Stimulated activated naive B cell treated with anti-CD40 and anti-IgM and Interleukin-4, amounts not matched to agents 10 μg/mL and 1 μg/mL and 100 μg/mL, for 72 hours (primary cell): ENCODE data around the gene CEP295NL.
"Not testable (repeated sequence)": the region's sequence is repeated elsewhere in the genome, so short reads cannot be mapped to it uniquely, and the experiment has no call there.

Source experiments
- ATAC-seq, 2 donors: fragments of 150-1000 bp; cut with Tn5 transposase; replicated peaks; 2 replicates each; pipeline ENCODE4 v1.10.0; 2021; ENCODE audit warnings: moderate library complexity in 1 of 2
- DNase-seq: peaks from one replicate; pipeline ENCODE4 v3.0.0; 2021
- H3K27ac Mint-ChIP-seq: one replicate; pipeline ENCODE4 v1.8.0; 2022; ENCODE audit warnings: mild to moderate bottlenecking, mixed read lengths
- H3K27me3 Mint-ChIP-seq, 2 donors: one replicate each; pipeline ENCODE4 v1.8.0; 2022; ENCODE audit warnings: mixed read lengths in 2 of 2
- H3K36me3 Mint-ChIP-seq, 2 donors: one replicate each; pipeline ENCODE4 v1.8.0; 2022; ENCODE audit warnings: mixed read lengths in 2 of 2, mild to moderate bottlenecking in 1 of 2
- H3K4me1 Mint-ChIP-seq, 2 donors: one replicate each; pipeline ENCODE4 v1.8.0; 2022; ENCODE audit warnings: mixed read lengths in 2 of 2, mild to moderate bottlenecking in 1 of 2
- H3K4me3 Mint-ChIP-seq, 2 donors: one replicate each; pipeline ENCODE4 v1.8.0; 2022; ENCODE audit warnings: mild to moderate bottlenecking in 2 of 2, mixed read lengths in 2 of 2, moderate library complexity in 1 of 2
- H3K9me3 Mint-ChIP-seq, 2 donors: one replicate each; pipeline ENCODE4 v1.8.0; 2022; ENCODE audit warnings: mixed read lengths in 2 of 2, mild to moderate bottlenecking in 1 of 2

CEP295NL gene

GRCh38 chr17:78883089-78883532, 19.9 kb downstream of the CEP295NL start:
- peaks cover 0 to 1% of the 10 kb centered on the region in 2 donors for H3K36me3 Mint-ChIP-seq
- ATAC-seq (peak; percentile 72 to 76), DNase-seq (no peak)
- H3K27me3 Mint-ChIP-seq: peaks cover 4 to 5% of the 10 kb centered on the region in 2 donors
- peaks cover 23 to 46% of the 10 kb centered on the region in 2 donors for H3K4me1 Mint-ChIP-seq
- H3K4me3 Mint-ChIP-seq: peak overlapping the region; percentile 88 to 89
- peak overlapping the region; percentile 96 for H3K27ac Mint-ChIP-seq
- H3K9me3 Mint-ChIP-seq: no peaks in the 10 kb centered on the region

DNA sequence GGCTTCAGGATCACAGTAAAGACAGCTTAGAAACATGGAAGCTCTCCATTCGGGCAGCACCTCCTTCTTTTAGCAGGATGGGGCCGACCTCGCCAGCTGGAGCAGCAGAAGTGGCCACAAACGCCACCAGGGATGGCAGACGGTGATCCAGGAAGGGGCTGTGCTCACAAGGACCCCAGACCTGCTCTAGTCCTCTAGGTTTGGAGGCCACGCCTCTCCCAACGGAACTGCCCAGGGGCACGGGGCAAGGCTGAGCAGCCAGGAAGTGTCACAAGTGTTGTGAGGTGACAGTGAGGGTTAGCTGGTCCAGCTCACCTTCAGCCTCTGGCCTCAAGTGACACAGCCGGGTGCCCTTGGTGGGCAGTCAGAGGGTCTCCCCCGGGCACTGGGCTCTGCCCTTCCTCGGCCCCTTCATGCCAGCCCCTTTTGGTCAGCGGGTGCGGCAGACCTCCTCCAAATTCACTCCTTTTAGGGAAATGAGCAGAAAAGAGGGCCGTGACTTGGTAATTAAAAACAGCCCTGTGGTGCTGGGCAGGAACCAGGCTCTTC, 20.4 kb downstream of the CEP295NL start:
- peak overlapping the region; percentile 88 to 89 for H3K4me3 Mint-ChIP-seq

DNA sequence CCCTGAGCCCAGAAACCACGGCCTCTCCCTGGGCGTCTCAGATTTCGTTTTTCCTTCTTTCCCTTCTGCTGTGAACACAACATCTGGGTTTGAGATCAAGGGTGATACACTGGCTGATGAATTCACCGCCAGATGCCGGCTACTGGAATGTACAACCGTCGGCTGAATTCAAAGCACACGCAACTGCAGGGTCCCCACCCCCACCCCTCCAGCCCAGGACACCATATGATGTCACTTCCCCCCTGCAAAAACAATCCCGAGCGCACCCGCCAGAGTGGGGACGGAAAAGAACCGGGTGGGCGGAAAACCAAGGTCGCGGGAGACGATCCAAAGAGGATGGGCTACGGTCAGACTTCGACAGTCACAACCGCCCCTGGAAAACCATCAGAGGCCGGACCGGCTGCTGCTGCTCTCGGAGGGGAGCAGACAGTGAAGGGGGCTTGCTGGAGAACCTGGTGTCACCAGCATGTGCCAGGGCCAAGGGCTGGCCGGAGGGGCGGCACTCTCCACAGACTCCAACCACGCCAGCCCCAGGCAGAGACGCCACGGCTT, 23.3 kb downstream of the CEP295NL start:
- H3K9me3 Mint-ChIP-seq: no peaks in the 10 kb centered on the region
- peak; percentile 10 for DNase-seq
- ATAC-seq: peak; percentile 19 to 28
- H3K4me3 Mint-ChIP-seq: peak overlapping the region; percentile 75 to 81
- H3K27me3 Mint-ChIP-seq: peaks cover 5 to 12% of the 10 kb centered on the region in 2 donors
- peak overlapping the region; percentile 73 for H3K27ac Mint-ChIP-seq
- peaks cover 27 to 55% of the 10 kb centered on the region in 2 donors for H3K4me1 Mint-ChIP-seq
- H3K36me3 Mint-ChIP-seq: peaks cover 0 to 1% of the 10 kb centered on the region in 2 donors

More for the DNA sequence above, 20.4 kb downstream of the CEP295NL start:
- Mint-ChIP-seq H3K36me3 (peaks cover 0 to 1% of the 10 kb centered on the region in 2 donors), H3K9me3 (no peaks in the 10 kb centered on the region), H3K27ac (peak overlapping the region; percentile 96), H3K27me3 (peaks cover 4 to 5% of the 10 kb centered on the region in 2 donors), H3K4me1 (peaks cover 23 to 48% of the 10 kb centered on the region in 2 donors)
- DNase-seq (peak; percentile 20), ATAC-seq (peak; percentile 63)

- peak overlapping the region; percentile 4 for H3K27ac Mint-ChIP-seq
- H3K36me3 Mint-ChIP-seq: peaks cover 0 to 1% of the 10 kb centered on the region in 2 donors
- DNase-seq (no peak), ATAC-seq (no peak)
- H3K4me1 Mint-ChIP-seq: peaks cover 27 to 53% of the 10 kb centered on the region in 2 donors
- peaks cover 5 to 12% of the 10 kb centered on the region in 2 donors for H3K27me3 Mint-ChIP-seq
- H3K9me3 Mint-ChIP-seq: no peaks in the 10 kb centered on the region
- H3K4me3 Mint-ChIP-seq: peak overlapping the region; percentile 75 to 81
These were observed 24.0 kb downstream of the CEP295NL start for GRCh38 chr17:78878871-78879527.

DNA sequence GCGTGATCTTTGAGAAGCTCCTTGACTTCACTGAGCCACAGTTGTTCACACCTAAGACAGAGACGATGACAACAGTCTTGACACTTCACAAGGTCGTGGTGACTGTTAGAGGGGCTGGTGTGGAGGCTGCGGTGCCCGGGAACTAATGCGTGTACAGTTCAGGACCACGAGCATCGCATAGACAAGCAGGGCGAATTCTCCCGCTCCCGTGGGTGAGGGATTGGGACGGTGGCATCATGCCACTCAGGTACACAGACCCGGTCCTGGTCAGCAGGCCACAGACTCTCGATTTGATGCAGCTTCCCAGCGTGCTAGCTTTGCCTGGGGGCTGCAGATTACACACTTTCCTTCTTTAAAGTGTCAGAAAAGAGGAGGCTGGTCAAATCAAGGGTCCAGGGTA, 24.7 kb downstream of the CEP295NL start:
- Mint-ChIP-seq H3K27ac (no peak overlapping the region), H3K36me3 (peaks cover 0 to 1% of the 10 kb centered on the region in 2 donors), H3K4me1 (peaks cover 22 to 46% of the 10 kb centered on the region in 2 donors), H3K4me3 (peak overlapping the region in 1 of 2 donors; percentile 22), H3K27me3 (peaks cover 5 to 11% of the 10 kb centered on the region in 2 donors), H3K9me3 (no peaks in the 10 kb centered on the region)
- ATAC-seq (no peak), DNase-seq (no peak)

- H3K9me3 Mint-ChIP-seq, DNase-seq, ATAC-seq, H3K27ac Mint-ChIP-seq, H3K4me3 Mint-ChIP-seq, H3K27me3 Mint-ChIP-seq, H3K36me3 Mint-ChIP-seq: not testable (repeated sequence)
- H3K4me1 Mint-ChIP-seq: peaks cover 13 to 35% of the 10 kb centered on the region in 2 donors
These were observed 26.0 kb downstream of the CEP295NL start for GRCh38 chr17:78876954-78877517.

- Mint-ChIP-seq H3K36me3 (no peaks in the 10 kb centered on the region), H3K9me3 (no peaks in the 10 kb centered on the region), H3K4me3 (no peak overlapping the region), H3K4me1 (peaks cover 13 to 35% of the 10 kb centered on the region in 2 donors), H3K27ac (peak overlapping the region; percentile 57), H3K27me3 (peaks cover 5 to 8% of the 10 kb centered on the region in 2 donors)
- DNase-seq (no peak), ATAC-seq (no peak)
These were observed 26.9 kb downstream of the CEP295NL start for GRCh38 chr17:78876094-78876597.

DNA sequence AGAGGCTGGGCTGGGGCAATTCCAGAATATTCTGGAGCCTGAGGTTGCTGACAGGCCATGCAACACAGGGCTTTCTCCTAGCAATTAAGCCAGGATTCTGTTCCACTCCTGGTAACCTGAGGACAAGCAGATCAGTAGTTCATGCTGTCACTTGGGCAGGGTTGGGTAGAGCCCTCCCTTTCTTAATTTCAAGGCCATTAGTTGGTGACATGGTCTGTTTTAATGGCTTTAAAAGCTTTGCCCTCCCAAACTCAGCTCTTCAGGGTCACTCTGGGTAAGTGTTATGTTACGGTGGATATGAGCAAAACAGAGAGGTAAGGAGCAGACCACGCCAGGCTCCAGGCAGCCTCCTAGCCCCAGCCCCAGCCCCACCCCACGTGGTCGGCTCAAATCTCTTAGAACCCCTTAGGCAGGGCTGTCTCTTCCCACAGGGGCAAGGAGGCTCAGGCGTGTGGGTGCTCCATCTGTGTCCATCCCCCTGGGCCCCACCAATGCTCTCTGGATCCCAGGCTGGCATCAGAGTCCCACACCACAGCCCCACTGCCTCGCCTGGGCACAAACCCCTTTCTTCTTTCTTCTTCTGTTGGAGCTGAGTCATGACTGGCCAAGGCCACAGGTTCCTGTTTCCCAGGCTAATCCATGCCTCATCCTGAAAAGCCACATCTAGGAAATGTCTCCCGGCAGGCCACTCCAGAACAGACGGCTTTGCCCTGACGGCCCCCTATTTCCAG, 27.5 kb downstream of the CEP295NL start:
- Mint-ChIP-seq H3K9me3 (no peaks in the 10 kb centered on the region), H3K27ac (no peak overlapping the region), H3K4me1 (peaks cover 13 to 35% of the 10 kb centered on the region in 2 donors), H3K4me3 (no peak overlapping the region), H3K27me3 (peaks cover 5 to 8% of the 10 kb centered on the region in 2 donors), H3K36me3 (peaks cover 0 to 2% of the 10 kb centered on the region in 2 donors)
- DNase-seq (no peak), ATAC-seq (no peak)

DNA sequence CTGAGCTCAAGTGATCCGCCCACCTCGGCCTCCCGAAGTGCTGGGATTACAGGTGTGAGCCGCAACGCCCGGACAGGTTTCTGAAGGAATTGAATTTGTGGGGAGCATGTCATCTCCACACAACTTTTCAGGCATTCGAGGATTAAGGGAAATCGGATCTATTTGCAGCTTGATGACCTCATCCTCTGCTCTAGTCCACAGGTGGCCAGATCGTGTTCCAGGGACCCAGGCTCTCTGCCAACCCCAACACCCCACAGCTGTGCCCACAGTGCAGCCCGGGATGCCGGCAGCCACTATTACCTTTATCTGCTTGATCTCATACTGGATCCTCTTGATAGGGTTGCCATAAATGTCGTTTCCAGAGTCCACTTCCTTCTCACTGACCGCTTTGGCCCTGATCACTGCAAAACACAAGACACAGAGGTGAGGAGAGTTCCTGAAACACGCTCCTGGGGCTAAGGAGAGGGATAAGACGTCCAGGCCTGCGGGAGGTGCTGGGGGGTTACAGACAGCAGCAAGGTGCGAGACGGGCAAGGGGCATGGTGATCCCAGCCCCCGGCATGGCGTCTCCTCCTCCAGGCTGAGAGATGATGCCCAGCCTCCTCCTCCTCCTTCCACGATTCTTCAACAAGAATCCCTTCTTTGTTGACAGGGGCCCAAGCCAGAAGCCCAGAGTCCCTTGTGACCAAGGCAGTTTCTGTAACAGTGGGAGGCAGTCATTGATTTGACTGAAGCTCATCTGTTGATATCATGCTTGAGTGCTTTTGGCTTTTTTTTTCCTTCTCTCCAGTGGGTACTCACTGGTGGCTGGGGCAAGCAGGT, 29.3 kb downstream of the CEP295NL start:
- H3K9me3 Mint-ChIP-seq: no peaks in the 10 kb centered on the region
- no peak overlapping the region for H3K4me3 Mint-ChIP-seq
- no peak for DNase-seq
- H3K4me1 Mint-ChIP-seq: peaks cover 6 to 19% of the 10 kb centered on the region in 2 donors
- no peak for ATAC-seq
- H3K36me3 Mint-ChIP-seq: peaks cover 2 to 4% of the 10 kb centered on the region in 2 donors
- H3K27me3 Mint-ChIP-seq: peaks cover under 1 to 8% of the 10 kb centered on the region in 2 donors
- no peak overlapping the region for H3K27ac Mint-ChIP-seq

GRCh38 chr17:78872486-78872885, 30.5 kb downstream of the CEP295NL start:
- DNase-seq (no peak), ATAC-seq (no peak)
- Mint-ChIP-seq H3K27me3 (peaks cover 0 to 8% of the 10 kb centered on the region in 2 donors), H3K9me3 (no peaks in the 10 kb centered on the region), H3K27ac (no peak overlapping the region), H3K4me1 (peaks cover 6 to 12% of the 10 kb centered on the region in 2 donors), H3K4me3 (no peak overlapping the region), H3K36me3 (peaks cover 2 to 4% of the 10 kb centered on the region in 2 donors)

DNA sequence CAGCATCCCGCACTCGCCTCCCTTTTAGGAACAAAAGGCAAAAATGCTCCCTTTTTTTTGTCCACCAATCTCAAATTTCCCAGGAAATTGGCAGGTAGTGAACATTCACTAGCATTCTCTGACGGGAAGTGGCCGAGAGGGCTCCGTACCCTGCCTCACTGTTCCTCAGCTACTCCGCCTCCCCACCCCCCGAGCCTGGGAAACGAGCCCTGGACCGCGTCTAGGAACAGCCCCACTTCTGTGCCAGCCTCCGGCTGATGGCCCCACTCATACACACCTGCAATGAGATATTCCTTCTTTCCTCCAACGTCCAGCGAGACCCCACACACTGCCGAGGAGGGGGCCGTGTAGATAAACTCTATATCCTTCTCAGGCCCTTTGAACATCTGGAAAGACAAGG, 32.4 kb downstream of the CEP295NL start:
- ATAC-seq (no peak), DNase-seq (no peak)
- no peaks in the 10 kb centered on the region for H3K9me3 Mint-ChIP-seq
- no peak overlapping the region for H3K27ac Mint-ChIP-seq
- no peak overlapping the region for H3K4me3 Mint-ChIP-seq
- no peaks in the 10 kb centered on the region for H3K27me3 Mint-ChIP-seq
- peaks cover under 1 to 4% of the 10 kb centered on the region in 2 donors for H3K4me1 Mint-ChIP-seq
- peaks cover 2 to 4% of the 10 kb centered on the region in 2 donors for H3K36me3 Mint-ChIP-seq

DNA sequence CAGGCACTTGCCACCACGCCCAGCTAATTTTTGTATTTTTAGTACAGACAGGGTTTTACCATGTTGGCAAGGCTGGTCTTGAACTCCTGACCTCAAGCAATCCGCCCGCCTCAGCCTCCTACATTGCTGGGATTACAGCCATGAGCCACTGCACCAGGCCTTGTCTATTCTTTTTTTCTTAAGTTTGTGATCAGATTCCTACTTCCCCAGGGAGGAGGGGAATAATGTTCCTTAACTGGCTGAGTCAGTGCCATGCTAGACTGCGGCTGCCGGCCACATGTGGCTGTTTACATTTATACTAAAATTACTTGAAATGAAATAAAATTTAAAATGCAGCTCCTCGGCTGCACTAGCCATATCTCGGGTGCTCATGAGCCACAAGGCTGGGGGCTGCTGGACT, 34.6 kb downstream of the CEP295NL start:
- ATAC-seq: no peak
- peaks cover 0 to 3% of the 10 kb centered on the region in 2 donors for H3K4me1 Mint-ChIP-seq
- H3K36me3 Mint-ChIP-seq: peaks cover 2 to 4% of the 10 kb centered on the region in 2 donors
- no peaks in the 10 kb centered on the region for H3K9me3 Mint-ChIP-seq
- H3K27ac Mint-ChIP-seq: peak overlapping the region; percentile 42
- no peaks in the 10 kb centered on the region for H3K27me3 Mint-ChIP-seq
- H3K4me3 Mint-ChIP-seq: no peak overlapping the region
- DNase-seq: no peak

DNA sequence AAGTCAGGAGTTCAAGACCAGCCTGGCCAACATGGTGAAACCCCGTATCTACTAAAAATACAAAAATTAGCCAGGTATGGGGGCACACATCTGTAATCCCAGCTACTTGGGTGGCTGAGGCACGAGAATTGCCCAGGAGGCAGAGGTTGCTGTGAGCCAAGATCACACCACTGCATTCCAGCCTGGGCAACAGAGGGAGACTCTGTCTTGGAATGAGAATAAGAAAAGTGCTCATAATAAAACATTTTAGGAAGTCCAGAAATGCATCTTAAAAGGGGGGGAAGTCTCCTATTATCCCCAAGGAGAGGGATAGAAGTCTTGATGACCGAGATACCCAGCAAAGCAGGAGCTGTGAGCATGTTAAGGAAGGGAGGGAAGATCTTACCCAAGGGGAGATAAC, 36.0 kb downstream of the CEP295NL start:
- not testable (repeated sequence) for H3K36me3 Mint-ChIP-seq, H3K27me3 Mint-ChIP-seq, H3K4me3 Mint-ChIP-seq, H3K4me1 Mint-ChIP-seq, DNase-seq, ATAC-seq, H3K27ac Mint-ChIP-seq, H3K9me3 Mint-ChIP-seq
